Activated naive CD8-positive, alpha-beta T cell treated with anti-CD3 and anti-CD28 coated beads, Interleukin-2, amount 50 U/mL, for 24 hours (primary cell): ENCODE measurements around the gene POU2AF3.
A peak's percentile ranks its signal among the peaks of the same experiment; 100 is the strongest.
"Not testable (repeated sequence)": the region's sequence is repeated elsewhere in the genome, so short reads cannot be mapped to it uniquely, and the experiment has no call there.

Experiments used
- ATAC-seq: fragments of 150-1000 bp; cut with Tn5 transposase; one replicate; pipeline ENCODE4 v1.10.0; 2021
- DNase-seq: peaks from one replicate; pipeline ENCODE4 v3.0.0; 2021
- H3K27ac Mint-ChIP-seq: one replicate; pipeline ENCODE4 v1.8.0; 2021; ENCODE audit warnings: mild to moderate bottlenecking, mixed read lengths
- H3K27me3 Mint-ChIP-seq: one replicate; pipeline ENCODE4 v1.8.0; 2021; ENCODE audit warnings: mixed read lengths
- H3K36me3 Mint-ChIP-seq: one replicate; pipeline ENCODE4 v1.8.0; 2021; ENCODE audit warnings: low read depth, mixed read lengths
- H3K4me1 Mint-ChIP-seq: one replicate; pipeline ENCODE4 v1.8.0; 2021; ENCODE audit warnings: mixed read lengths
- H3K4me3 Mint-ChIP-seq: one replicate; pipeline ENCODE4 v1.8.0; 2021; ENCODE audit warnings: mild to moderate bottlenecking, moderate library complexity, mixed read lengths
- H3K9me3 Mint-ChIP-seq: one replicate; pipeline ENCODE4 v1.8.0; 2021; ENCODE audit warnings: mixed read lengths

Gene POU2AF3

DNA sequence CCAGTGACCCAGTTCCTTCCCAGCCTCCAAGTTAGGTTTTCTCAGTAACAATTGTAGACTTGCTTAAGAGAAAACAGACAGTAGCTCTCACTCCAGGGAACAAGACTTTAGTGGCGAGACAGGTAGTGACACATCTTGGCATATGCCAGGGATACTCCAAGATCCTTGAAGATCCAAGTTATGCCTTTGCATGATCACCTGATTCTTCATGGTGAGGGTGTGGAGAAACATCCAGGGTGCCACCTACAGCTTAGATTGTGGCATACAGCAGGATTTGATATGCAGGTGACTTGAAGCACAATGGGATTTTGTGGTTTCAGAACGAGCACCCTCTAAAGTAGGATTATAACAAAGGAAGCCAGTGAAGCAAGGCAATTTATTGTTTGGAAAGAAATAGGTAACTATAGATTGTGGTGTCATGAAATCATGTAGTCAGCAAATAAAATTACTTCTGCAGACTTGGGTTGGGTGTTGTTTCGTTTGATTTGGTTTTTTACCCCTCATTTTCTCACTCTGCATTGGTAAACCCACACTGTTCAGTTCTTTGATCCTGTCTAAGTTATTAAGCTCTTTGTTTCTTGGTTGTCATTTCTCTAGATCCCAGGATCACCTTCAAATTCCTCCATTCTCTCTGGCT is 9.2 kb downstream of the POU2AF3 start:
- H3K27ac Mint-ChIP-seq: no peak overlapping the region
- H3K36me3 Mint-ChIP-seq: no peaks in the 10 kb centered on the region
- H3K4me3 Mint-ChIP-seq: no peak overlapping the region
- no peak for DNase-seq
- peaks cover 8% of the 10 kb centered on the region for H3K27me3 Mint-ChIP-seq
- H3K9me3 Mint-ChIP-seq: no peaks in the 10 kb centered on the region
- no peak for ATAC-seq
- no peaks in the 10 kb centered on the region for H3K4me1 Mint-ChIP-seq

DNA sequence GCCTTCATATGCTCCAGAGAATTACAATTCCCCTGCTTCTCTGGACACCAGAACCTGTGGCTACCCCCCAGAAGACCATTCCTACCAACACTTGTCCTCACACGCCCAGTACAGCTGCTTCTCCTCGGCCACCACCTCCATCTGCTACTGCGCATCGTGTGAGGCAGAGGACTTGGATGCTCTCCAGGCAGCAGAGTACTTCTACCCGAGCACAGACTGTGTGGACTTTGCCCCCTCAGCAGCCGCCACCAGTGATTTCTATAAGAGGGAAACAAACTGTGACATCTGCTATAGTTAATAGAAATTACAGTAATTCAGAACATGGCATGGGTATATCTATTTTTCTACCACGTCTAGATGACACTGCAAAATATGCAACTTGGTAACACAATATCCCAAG is 9.8 kb downstream of the POU2AF3 start:
- Mint-ChIP-seq H3K9me3 (peaks cover 3% of the 10 kb centered on the region), H3K27ac (no peak overlapping the region), H3K27me3 (peaks cover 12% of the 10 kb centered on the region), H3K36me3 (peaks cover 2% of the 10 kb centered on the region), H3K4me3 (no peak overlapping the region), H3K4me1 (no peaks in the 10 kb centered on the region)
- no peak for ATAC-seq
- DNase-seq: no peak

DNA sequence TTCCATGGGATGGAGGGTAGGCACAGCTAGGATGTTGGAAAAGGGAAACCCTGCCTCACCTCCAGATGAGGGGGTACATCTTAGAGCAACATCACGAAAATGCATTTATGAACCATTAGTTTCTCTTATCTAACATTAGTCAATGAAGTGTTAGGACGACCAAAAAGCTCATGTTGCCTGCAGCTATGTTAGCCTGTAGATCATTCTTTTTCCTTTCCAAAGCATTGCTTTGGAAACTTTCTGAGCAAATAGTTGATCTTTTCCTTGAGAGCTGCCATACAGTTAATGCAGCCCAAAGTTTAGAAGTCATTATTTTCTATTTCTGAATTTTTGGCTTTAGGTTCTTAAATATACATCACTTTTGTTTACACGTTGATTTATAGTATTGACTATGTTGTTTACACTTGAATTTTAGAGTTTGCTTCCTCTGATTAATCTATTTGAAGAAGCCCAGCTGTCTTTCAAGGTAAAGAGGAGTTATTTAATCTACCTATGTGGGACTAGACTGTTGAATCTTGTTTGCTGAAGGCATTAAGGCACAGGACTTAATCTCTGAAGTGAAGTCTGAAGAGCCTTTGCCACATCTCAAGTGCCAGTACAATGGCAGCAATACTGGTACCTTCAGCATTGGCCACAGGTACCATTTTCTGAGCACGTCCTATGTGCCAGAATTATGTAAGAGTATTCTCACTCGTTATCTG is 11.0 kb downstream of the POU2AF3 start:
- peaks cover 7% of the 10 kb centered on the region for H3K9me3 Mint-ChIP-seq
- no peak overlapping the region for H3K4me3 Mint-ChIP-seq
- ATAC-seq (no peak), DNase-seq (no peak)
- H3K4me1 Mint-ChIP-seq: no peaks in the 10 kb centered on the region
- H3K27me3 Mint-ChIP-seq: peaks cover 14% of the 10 kb centered on the region
- peaks cover 2% of the 10 kb centered on the region for H3K36me3 Mint-ChIP-seq
- no peak overlapping the region for H3K27ac Mint-ChIP-seq

DNA sequence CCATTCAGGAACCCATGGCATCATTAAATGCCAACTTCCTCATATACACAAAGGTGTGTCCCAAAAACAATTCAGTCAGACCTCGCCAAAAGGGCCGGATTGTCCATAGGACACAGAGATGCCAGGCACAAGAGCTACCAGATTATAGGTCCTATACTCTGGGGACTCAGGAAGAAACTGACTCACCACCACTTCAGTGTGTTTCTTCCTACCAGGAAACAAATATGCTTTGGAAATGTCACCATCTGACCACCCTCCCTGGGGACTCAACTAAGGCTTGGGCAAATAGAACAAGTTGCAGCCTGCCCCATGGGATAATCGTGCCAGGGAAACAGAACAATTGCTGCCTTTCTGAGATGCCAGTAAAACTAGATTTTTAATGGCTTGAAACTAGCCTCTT is 11.7 kb downstream of the POU2AF3 start:
- H3K36me3 Mint-ChIP-seq: peaks cover 2% of the 10 kb centered on the region
- no peaks in the 10 kb centered on the region for H3K4me1 Mint-ChIP-seq
- ATAC-seq (no peak), DNase-seq (no peak)
- peaks cover 7% of the 10 kb centered on the region for H3K9me3 Mint-ChIP-seq
- H3K27me3 Mint-ChIP-seq: peaks cover 19% of the 10 kb centered on the region
- no peak overlapping the region for H3K4me3 Mint-ChIP-seq
- no peak overlapping the region for H3K27ac Mint-ChIP-seq

DNA sequence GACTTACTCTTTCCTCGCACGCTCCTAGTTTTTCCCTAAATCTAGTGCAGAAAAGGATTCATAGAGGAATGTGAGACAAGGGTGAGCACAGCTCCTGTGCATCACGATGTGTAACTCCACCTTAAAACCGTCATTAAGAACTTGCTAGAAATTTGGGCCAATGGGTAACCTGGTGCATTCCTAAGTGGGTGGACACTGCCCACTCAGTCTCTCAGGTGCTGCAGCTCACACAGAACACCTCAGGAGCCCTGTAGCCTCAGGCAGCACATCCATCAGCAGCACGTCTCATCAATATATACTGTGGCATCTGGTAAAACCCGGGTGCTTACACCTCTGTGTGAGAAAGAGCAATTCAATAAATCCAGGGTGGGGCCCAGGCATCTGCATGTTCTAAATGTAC is 12.4 kb downstream of the POU2AF3 start:
- ATAC-seq: no peak
- Mint-ChIP-seq H3K27ac (no peak overlapping the region), H3K4me1 (no peaks in the 10 kb centered on the region), H3K4me3 (no peak overlapping the region), H3K36me3 (peaks cover 2% of the 10 kb centered on the region), H3K27me3 (peaks cover 24% of the 10 kb centered on the region), H3K9me3 (peaks cover 7% of the 10 kb centered on the region)
- DNase-seq: no peak

DNA sequence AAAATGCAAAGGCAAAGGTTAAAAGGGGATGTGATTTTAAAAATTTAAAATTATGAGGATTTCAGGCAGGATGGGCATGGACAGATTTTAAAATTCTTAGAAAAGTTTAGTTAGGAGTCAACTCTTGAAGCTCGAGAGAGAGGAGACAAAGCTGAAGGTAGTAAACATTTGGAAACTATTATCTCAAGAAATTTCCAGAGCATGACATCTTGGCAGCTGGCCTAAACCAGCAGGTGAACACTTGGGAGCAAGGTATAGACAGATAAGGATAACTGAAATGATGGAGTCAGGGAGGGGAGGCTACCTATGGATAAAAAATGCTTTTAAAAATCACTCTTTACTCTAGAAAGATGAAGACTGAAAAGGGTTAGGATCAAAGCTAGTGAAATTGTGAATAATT is 13.7 kb downstream of the POU2AF3 start:
- Mint-ChIP-seq H3K27ac (no peak overlapping the region), H3K4me1 (no peaks in the 10 kb centered on the region), H3K27me3 (peaks cover 31% of the 10 kb centered on the region), H3K4me3 (no peak overlapping the region), H3K9me3 (peaks cover 7% of the 10 kb centered on the region), H3K36me3 (peaks cover 2% of the 10 kb centered on the region)
- DNase-seq (no peak), ATAC-seq (no peak)

DNA sequence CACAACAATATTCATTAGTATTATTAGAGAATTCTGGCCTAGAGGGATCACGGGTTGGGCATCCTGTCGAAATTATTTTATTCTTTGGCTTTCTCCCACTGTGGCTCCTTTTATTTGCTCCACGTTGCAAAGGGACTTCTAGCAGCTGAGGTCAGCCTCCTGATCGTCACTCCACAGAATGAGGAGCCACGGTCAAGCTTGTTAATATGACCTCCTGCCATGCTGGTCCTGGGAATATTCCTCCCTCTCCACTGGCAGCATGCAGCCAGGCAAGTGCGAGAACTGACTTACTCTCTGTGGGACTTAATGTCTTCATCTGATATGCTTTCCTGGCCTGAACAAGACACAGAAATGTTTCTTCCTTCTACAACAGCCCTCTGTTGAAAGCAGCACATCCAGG is 20.9 kb downstream of the POU2AF3 start:
- Mint-ChIP-seq H3K36me3 (no peaks in the 10 kb centered on the region), H3K4me1 (no peaks in the 10 kb centered on the region), H3K9me3 (no peaks in the 10 kb centered on the region), H3K4me3 (no peak overlapping the region), H3K27ac (no peak overlapping the region), H3K27me3 (peaks cover 26% of the 10 kb centered on the region)
- ATAC-seq (no peak), DNase-seq (no peak)

DNA sequence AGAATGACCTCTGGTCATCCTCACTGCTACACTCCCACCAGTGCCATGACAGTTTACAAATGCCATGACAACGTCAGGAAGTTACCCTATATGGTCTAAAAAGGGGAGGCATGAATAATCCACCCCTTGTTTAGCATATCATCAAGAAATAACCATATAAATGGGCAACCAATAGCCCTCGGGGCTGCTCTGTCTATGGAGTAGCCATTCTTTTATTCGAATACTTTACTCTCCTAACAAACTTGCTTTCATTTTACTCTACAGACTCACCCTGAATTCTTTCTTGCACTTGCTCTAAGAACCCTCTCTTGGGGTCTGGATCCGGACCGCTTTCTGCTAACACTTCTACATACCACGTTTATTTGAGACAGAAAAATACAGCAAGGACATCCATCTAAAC is 21.9 kb downstream of the POU2AF3 start:
- not testable (repeated sequence) for H3K9me3 Mint-ChIP-seq, H3K4me3 Mint-ChIP-seq, ATAC-seq, H3K36me3 Mint-ChIP-seq, H3K27ac Mint-ChIP-seq, H3K4me1 Mint-ChIP-seq, DNase-seq
- peaks cover 21% of the 10 kb centered on the region for H3K27me3 Mint-ChIP-seq

DNA sequence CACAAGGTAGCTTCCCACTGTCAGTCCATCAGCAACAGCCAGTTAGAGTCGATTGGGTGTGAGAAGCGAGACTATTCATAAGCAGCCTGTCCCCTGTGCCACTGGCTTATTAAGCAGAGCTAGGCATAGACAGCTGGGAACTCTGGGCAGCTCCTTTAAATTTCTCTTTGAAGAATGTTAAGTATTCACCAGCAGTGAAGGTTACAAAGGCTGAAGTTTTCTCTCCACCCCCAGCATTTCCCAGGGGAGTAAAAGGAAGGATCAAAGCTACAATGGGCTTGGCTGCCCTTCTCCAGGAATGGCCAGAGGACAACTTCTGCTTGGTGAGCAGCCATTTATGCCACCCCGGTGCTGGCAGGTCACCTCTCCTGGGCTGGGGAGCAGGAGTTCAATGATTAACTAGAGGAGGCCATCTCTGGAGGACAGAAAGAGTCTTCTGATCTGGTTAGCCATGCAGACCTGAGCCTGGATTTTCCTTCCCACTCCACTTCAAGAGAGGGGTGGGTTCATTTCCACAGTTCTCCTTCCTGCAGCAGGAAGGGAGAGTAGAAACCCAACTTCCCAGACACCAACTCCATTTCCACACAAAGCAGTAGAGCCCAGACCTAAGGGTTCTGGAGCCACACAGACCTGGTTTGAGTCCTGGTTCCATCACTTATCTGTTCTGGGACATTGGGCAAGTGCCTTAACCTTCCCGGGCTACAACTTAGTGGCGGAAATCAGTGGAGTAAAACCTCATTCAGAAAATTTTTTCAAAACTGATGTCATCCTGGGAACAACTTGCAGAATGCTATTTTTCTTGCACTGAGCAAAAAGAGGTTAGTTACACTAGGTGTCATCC is 22.6 kb downstream of the POU2AF3 start:
- H3K4me3 Mint-ChIP-seq: no peak overlapping the region
- ATAC-seq: no peak
- peaks cover 17% of the 10 kb centered on the region for H3K27me3 Mint-ChIP-seq

DNA sequence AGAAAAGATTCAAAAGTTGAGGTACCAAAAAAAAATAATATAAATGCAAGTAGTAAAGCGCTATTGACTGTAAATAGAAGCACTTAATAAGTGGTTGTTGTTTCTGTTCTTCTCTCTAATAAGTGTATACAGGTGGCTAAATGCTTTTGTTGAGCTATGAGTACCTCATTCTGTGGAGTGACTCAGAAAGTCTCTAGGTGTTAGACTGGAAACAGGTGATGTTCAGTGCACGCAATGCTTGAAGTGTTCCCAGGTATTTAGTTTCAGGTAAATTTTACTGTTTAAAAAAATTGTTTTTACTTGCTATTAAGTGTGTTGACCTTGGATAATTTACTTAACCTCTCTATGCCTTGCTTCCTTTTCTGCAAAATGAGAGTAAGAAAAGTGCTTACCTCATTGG is 24.2 kb downstream of the POU2AF3 start:
- no peaks in the 10 kb centered on the region for H3K4me1 Mint-ChIP-seq
- H3K27me3 Mint-ChIP-seq: peaks cover 11% of the 10 kb centered on the region
- no peaks in the 10 kb centered on the region for H3K9me3 Mint-ChIP-seq
- ATAC-seq (no peak), DNase-seq (no peak)
- no peak overlapping the region for H3K4me3 Mint-ChIP-seq
- no peak overlapping the region for H3K27ac Mint-ChIP-seq
- H3K36me3 Mint-ChIP-seq: no peaks in the 10 kb centered on the region

More for the DNA sequence above, 22.6 kb downstream of the POU2AF3 start:
- no peak overlapping the region for H3K27ac Mint-ChIP-seq
- H3K36me3 Mint-ChIP-seq: no peaks in the 10 kb centered on the region
- H3K4me1 Mint-ChIP-seq: no peaks in the 10 kb centered on the region
- no peaks in the 10 kb centered on the region for H3K9me3 Mint-ChIP-seq
- no peak for DNase-seq

DNA sequence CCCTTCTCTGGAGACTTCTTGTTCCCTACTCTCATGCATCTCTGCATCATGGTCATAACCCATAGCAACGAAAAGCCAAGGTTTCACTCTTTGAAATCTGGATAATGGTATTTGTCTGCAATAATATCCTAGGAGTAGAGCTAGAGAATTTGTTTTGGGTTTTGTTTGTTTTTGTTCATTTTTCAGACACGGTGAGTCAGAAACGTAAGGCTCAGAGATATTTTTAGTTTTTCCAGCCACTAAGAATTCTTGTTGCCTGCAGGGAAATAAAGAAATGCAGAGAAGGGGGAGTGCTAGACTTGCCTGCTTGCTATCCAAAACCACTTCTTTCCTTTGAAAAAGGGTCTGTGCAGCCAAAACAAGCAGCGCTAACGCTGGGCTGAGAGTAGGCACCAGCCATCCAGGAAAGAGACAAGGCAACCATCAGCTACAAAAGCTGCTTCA is 26.0 kb downstream of the POU2AF3 start:
- H3K36me3 Mint-ChIP-seq: no peaks in the 10 kb centered on the region
- peaks cover 3% of the 10 kb centered on the region for H3K4me1 Mint-ChIP-seq
- H3K9me3 Mint-ChIP-seq: no peaks in the 10 kb centered on the region
- ATAC-seq: no peak
- no peak overlapping the region for H3K27ac Mint-ChIP-seq
- no peak for DNase-seq
- no peak overlapping the region for H3K4me3 Mint-ChIP-seq
- H3K27me3 Mint-ChIP-seq: peaks cover 5% of the 10 kb centered on the region

DNA sequence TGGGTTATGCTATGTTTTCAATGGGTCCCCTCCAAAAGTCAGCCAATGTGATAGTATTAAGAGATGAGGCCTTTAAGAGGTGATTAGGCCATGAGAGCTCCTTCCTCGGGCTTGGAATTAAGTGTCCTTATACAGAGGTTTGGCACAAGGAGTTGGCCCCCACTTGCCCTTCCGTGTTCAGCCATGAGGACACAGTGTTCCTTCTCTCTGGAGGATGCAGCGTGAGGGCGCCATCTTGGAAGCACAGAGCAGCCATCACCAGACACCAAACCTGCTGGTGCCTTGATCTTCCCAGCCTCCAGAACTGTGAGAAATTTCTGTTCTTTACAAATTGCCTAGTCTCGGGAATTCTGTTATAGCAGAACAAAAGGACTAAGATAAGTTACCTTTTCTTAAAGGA is 26.9 kb downstream of the POU2AF3 start:
- Mint-ChIP-seq H3K4me1 (peaks cover 3% of the 10 kb centered on the region), H3K4me3 (no peak overlapping the region), H3K27me3 (peaks cover 5% of the 10 kb centered on the region), H3K27ac (no peak overlapping the region), H3K36me3 (no peaks in the 10 kb centered on the region), H3K9me3 (no peaks in the 10 kb centered on the region)
- ATAC-seq (no peak), DNase-seq (no peak)

DNA sequence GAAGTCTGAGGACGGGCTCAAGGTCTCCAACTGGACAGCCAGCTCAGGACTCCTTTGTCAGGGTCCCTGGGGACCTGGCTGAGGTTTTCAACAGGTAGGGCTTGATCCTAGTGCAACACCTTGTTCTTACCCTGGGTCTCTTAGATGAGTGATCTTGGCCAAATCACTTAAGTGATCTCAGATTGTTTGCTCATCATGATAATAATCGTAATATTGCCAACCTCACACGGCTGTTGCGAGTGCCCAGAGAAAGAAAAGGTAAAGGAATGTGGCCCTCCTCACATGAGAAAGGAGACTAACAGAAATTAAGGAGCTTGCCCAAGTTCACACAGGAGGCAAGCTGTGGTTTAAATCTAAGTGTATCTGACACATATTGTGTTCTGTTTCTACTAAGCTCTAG is 28.5 kb downstream of the POU2AF3 start:
- no peak overlapping the region for H3K4me3 Mint-ChIP-seq
- H3K27ac Mint-ChIP-seq: no peak overlapping the region
- H3K36me3 Mint-ChIP-seq: no peaks in the 10 kb centered on the region
- H3K27me3 Mint-ChIP-seq: peaks cover 5% of the 10 kb centered on the region
- DNase-seq (no peak), ATAC-seq (no peak)
- peaks cover 3% of the 10 kb centered on the region for H3K4me1 Mint-ChIP-seq
- no peaks in the 10 kb centered on the region for H3K9me3 Mint-ChIP-seq

DNA sequence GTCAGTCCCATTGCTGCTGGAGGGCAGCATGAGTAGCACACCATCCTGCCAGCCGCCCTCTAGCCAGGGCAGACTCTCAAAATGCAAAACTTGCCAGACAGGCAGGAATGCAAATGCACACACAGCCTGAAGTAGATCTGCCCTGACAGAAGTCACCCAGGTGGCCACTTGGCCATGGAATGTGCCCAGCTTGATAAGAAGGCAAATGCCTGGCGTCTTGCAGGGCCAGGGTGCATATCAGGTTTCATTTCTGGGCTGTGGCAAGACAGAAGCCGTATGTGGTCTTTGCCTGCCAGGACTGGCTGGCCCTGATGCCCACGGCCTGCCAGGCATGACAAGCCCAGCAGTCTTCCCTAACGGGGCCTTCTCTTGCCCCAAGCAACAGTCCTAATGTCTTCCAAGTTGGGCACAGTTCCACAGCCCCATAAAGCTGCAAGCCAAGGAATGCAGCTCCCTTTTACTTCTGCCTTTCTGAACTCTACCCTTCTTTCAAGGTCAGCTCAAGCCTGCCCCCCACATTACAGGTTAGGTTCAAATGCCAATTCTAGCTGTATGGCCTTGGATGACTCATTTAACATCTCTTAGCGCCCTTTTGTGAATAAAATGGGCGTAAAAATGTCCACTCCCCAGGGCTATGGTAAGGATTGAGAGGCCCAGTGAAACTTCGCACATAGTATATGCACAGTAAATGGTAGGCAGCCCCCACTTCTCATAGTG is 29.7 kb downstream of the POU2AF3 start:
- H3K4me3 Mint-ChIP-seq: no peak overlapping the region
- no peaks in the 10 kb centered on the region for H3K36me3 Mint-ChIP-seq
- peaks cover 3% of the 10 kb centered on the region for H3K4me1 Mint-ChIP-seq
- H3K27ac Mint-ChIP-seq: no peak overlapping the region
- ATAC-seq: peak; percentile 43
- H3K9me3 Mint-ChIP-seq: no peaks in the 10 kb centered on the region
- DNase-seq: no peak
- H3K27me3 Mint-ChIP-seq: peaks cover 3% of the 10 kb centered on the region
